IgD-negative memory B cell (primary cell): ENCODE results near the gene NR2C2. TPM values are rescaled to one million over a fixed set of nuclear protein-coding genes. Genes with fewer than 3 reads are reported as not detected.

Experiments used
- H3K27ac Mint-ChIP-seq, 3 donors: one replicate each; pipeline ENCODE4 v1.8.0; 2020 to 2022; ENCODE audit warnings: mild to moderate bottlenecking in 3 of 3, mixed read lengths in 3 of 3, moderate library complexity in 1 of 3
- H3K27me3 Mint-ChIP-seq: one replicate; pipeline ENCODE4 v1.8.0; 2021; ENCODE audit warnings: mixed read lengths
- H3K36me3 Mint-ChIP-seq: one replicate; pipeline ENCODE4 v1.8.0; 2020; ENCODE audit warnings: mild to moderate bottlenecking, mixed read lengths
- H3K4me1 Mint-ChIP-seq, 3 donors: one replicate each; pipeline ENCODE4 v1.8.0; 2020 to 2022; ENCODE audit warnings: mixed read lengths in 3 of 3, mild to moderate bottlenecking in 1 of 3
- H3K4me3 Mint-ChIP-seq, 4 donors: one replicate each; pipeline ENCODE4 v1.8.0; 2020 to 2022; ENCODE audit warnings: mild to moderate bottlenecking in 4 of 4, mixed read lengths in 4 of 4, moderate library complexity in 3 of 4
- H3K9me3 Mint-ChIP-seq, 3 donors: one replicate each; pipeline ENCODE4 v1.8.0; 2020 to 2021; ENCODE audit warnings: mixed read lengths in 3 of 3, mild to moderate bottlenecking in 1 of 3
- polyA plus RNA-seq: library from polyadenylated mRNA; unstranded; fragments of 300-500 nt; fragmentation: Illumina TruSeq; gene quantifications from one replicate; pipeline ENCODE4 v1.2.3, GENCODE V29; 2021

The NR2C2 gene
- polyA plus RNA-seq, 1 donor from 2014 or later, result 11.5 TPM

- Mint-ChIP-seq H3K9me3 (no peaks in the 10 kb centered on the region), H3K27ac (no peak overlapping the region), H3K27me3 (no peaks in the 10 kb centered on the region), H3K4me3 (no peak overlapping the region), H3K36me3 (no peaks in the 10 kb centered on the region), H3K4me1 (no peaks in the 10 kb centered on the region)
Observed at GRCh38 chr3:14933820-14934425, 13.5 kb upstream of the NR2C2 start.

GRCh38 chr3:14935592-14936345 lies 11.6 kb upstream of the NR2C2 start:
- Mint-ChIP-seq H3K36me3 (no peaks in the 10 kb centered on the region), H3K4me3 (no peak overlapping the region), H3K9me3 (no peaks in the 10 kb centered on the region), H3K27ac (no peak overlapping the region), H3K4me1 (peaks cover 0 to 3% (median 2%) of the 10 kb centered on the region in 3 donors), H3K27me3 (no peaks in the 10 kb centered on the region)

GRCh38 chr3:14938954-14939353 lies 8.4 kb upstream of the NR2C2 start:
- Mint-ChIP-seq H3K9me3 (no peaks in the 10 kb centered on the region), H3K27ac (peak overlapping the region in 1 of 3 donors; percentile 54), H3K4me3 (no peak overlapping the region), H3K36me3 (no peaks in the 10 kb centered on the region), H3K27me3 (no peaks in the 10 kb centered on the region), H3K4me1 (peaks cover 4 to 9% (median 8%) of the 10 kb centered on the region in 3 donors)

- H3K36me3 Mint-ChIP-seq, result peaks cover 2% of the 10 kb centered on the region
- peak overlapping the region in 2 of 3 donors; percentile 25 to 55 for H3K27ac Mint-ChIP-seq
- H3K4me1 Mint-ChIP-seq, result peaks cover 12 to 22% (median 20%) of the 10 kb centered on the region in 3 donors
- H3K27me3 Mint-ChIP-seq, result no peaks in the 10 kb centered on the region
- H3K4me3 Mint-ChIP-seq, result peak overlapping the region in 1 of 4 donors; percentile 39
- H3K9me3 Mint-ChIP-seq, result no peaks in the 10 kb centered on the region
Observed at GRCh38 chr3:14941871-14942270, 5.5 kb upstream of the NR2C2 start.

- Mint-ChIP-seq H3K36me3 (peaks cover 2% of the 10 kb centered on the region), H3K27ac (peak overlapping the region in 1 of 3 donors; percentile 51), H3K4me1 (peaks cover 15 to 22% (median 20%) of the 10 kb centered on the region in 3 donors), H3K4me3 (peak overlapping the region in 1 of 4 donors; percentile 98), H3K27me3 (no peaks in the 10 kb centered on the region), H3K9me3 (no peaks in the 10 kb centered on the region)
Observed at GRCh38 chr3:14943042-14943441, 4.3 kb upstream of the NR2C2 start.

GRCh38 chr3:14946236-14946635 lies 1.1 kb upstream of the NR2C2 start:
- Mint-ChIP-seq H3K4me1 (peaks cover 31 to 32% (median 32%) of the 10 kb centered on the region in 3 donors), H3K4me3 (peak overlapping the region; percentile 88 to 98 (median 95)), H3K9me3 (no peaks in the 10 kb centered on the region), H3K36me3 (peaks cover 6% of the 10 kb centered on the region), H3K27ac (peak overlapping the region in 1 of 3 donors; percentile 99), H3K27me3 (no peaks in the 10 kb centered on the region)

- H3K36me3 Mint-ChIP-seq, result peaks cover 6% of the 10 kb centered on the region
- H3K9me3 Mint-ChIP-seq, result no peaks in the 10 kb centered on the region
- peak overlapping the region; percentile 98 to 99 (median 98) for H3K27ac Mint-ChIP-seq
- H3K27me3 Mint-ChIP-seq, result no peaks in the 10 kb centered on the region
- peak overlapping the region; percentile 88 to 98 (median 95) for H3K4me3 Mint-ChIP-seq
- peaks cover 28 to 35% (median 31%) of the 10 kb centered on the region in 3 donors for H3K4me1 Mint-ChIP-seq
Observed at GRCh38 chr3:14946739-14947099, 664 bp upstream of the NR2C2 start.

- peaks cover 8% of the 10 kb centered on the region for H3K36me3 Mint-ChIP-seq
- no peaks in the 10 kb centered on the region for H3K27me3 Mint-ChIP-seq
- peaks cover 30 to 38% (median 31%) of the 10 kb centered on the region in 3 donors for H3K4me1 Mint-ChIP-seq
- peak overlapping the region; percentile 95 to 100 (median 99) for H3K4me3 Mint-ChIP-seq
- H3K9me3 Mint-ChIP-seq, result no peaks in the 10 kb centered on the region
- H3K27ac Mint-ChIP-seq, result peak overlapping the region; percentile 99 to 100 (median 100)
Observed at GRCh38 chr3:14947886-14948608, 664 bp downstream of the NR2C2 start.

GRCh38 chr3:14948609-14949038 lies 1.2 kb downstream of the NR2C2 start:
- H3K4me1 Mint-ChIP-seq, result peaks cover 26 to 41% (median 31%) of the 10 kb centered on the region in 3 donors
- peaks cover 8% of the 10 kb centered on the region for H3K36me3 Mint-ChIP-seq

GRCh38 chr3:14949126-14949525 lies 1.7 kb downstream of the NR2C2 start:
- Mint-ChIP-seq H3K4me3 (peak overlapping the region; percentile 95 to 100 (median 99)), H3K27ac (peak overlapping the region; percentile 80 to 100 (median 99)), H3K9me3 (no peaks in the 10 kb centered on the region), H3K36me3 (peaks cover 8% of the 10 kb centered on the region), H3K27me3 (no peaks in the 10 kb centered on the region), H3K4me1 (peaks cover 26 to 40% (median 31%) of the 10 kb centered on the region in 3 donors)

More at GRCh38 chr3:14948609-14949038, 1.2 kb downstream of the NR2C2 start:
- no peaks in the 10 kb centered on the region for H3K27me3 Mint-ChIP-seq
- no peaks in the 10 kb centered on the region for H3K9me3 Mint-ChIP-seq
- peak overlapping the region; percentile 95 to 100 (median 99) for H3K4me3 Mint-ChIP-seq
- H3K27ac Mint-ChIP-seq, result peak overlapping the region; percentile 80 to 100 (median 99)

- H3K36me3 Mint-ChIP-seq, result peaks cover 8% of the 10 kb centered on the region
- no peaks in the 10 kb centered on the region for H3K9me3 Mint-ChIP-seq
- no peaks in the 10 kb centered on the region for H3K27me3 Mint-ChIP-seq
- peaks cover 28 to 43% (median 33%) of the 10 kb centered on the region in 3 donors for H3K4me1 Mint-ChIP-seq
- no peak overlapping the region for H3K27ac Mint-ChIP-seq
- H3K4me3 Mint-ChIP-seq, result peak overlapping the region in 2 of 4 donors; percentile 72 to 98
Observed at GRCh38 chr3:14950274-14950673, 2.9 kb downstream of the NR2C2 start.

GRCh38 chr3:14957153-14957552 lies 9.8 kb downstream of the NR2C2 start:
- H3K27ac Mint-ChIP-seq, result peak overlapping the region in 2 of 3 donors; percentile 67 to 79
- H3K4me3 Mint-ChIP-seq, result peak overlapping the region in 1 of 4 donors; percentile 15

GRCh38 chr3:14957925-14958324 lies 10.5 kb downstream of the NR2C2 start:
- no peaks in the 10 kb centered on the region for H3K9me3 Mint-ChIP-seq
- peaks cover 31 to 49% (median 39%) of the 10 kb centered on the region in 3 donors for H3K4me1 Mint-ChIP-seq
- no peaks in the 10 kb centered on the region for H3K27me3 Mint-ChIP-seq
- H3K36me3 Mint-ChIP-seq, result peaks cover 3% of the 10 kb centered on the region
- peak overlapping the region; percentile 0 to 82 (median 40) for H3K4me3 Mint-ChIP-seq
- H3K27ac Mint-ChIP-seq, result peak overlapping the region in 2 of 3 donors; percentile 78 to 79

More at GRCh38 chr3:14957153-14957552, 9.8 kb downstream of the NR2C2 start:
- Mint-ChIP-seq H3K36me3 (peaks cover 4% of the 10 kb centered on the region), H3K27me3 (no peaks in the 10 kb centered on the region), H3K9me3 (no peaks in the 10 kb centered on the region), H3K4me1 (peaks cover 34 to 54% (median 36%) of the 10 kb centered on the region in 3 donors)

- H3K4me1 Mint-ChIP-seq, result peaks cover 30 to 43% (median 40%) of the 10 kb centered on the region in 3 donors
- H3K27me3 Mint-ChIP-seq, result no peaks in the 10 kb centered on the region
- H3K36me3 Mint-ChIP-seq, result peaks cover 3% of the 10 kb centered on the region
- peak overlapping the region; percentile 55 to 88 (median 88) for H3K27ac Mint-ChIP-seq
- H3K4me3 Mint-ChIP-seq, result peak overlapping the region; percentile 42 to 93 (median 85)
- H3K9me3 Mint-ChIP-seq, result no peaks in the 10 kb centered on the region
Observed at GRCh38 chr3:14959359-14959943, 12.1 kb downstream of the NR2C2 start.
